ENCODE data around the gene BUD31. TPM values are rescaled to one million over a fixed set of nuclear protein-coding genes. Genes with fewer than 3 reads are reported as not detected.

BUD31 gene
- total RNA-seq, 4 donors from 2014 or later: 55.5 to 89.0 (median 66.0) TPM

DNA sequence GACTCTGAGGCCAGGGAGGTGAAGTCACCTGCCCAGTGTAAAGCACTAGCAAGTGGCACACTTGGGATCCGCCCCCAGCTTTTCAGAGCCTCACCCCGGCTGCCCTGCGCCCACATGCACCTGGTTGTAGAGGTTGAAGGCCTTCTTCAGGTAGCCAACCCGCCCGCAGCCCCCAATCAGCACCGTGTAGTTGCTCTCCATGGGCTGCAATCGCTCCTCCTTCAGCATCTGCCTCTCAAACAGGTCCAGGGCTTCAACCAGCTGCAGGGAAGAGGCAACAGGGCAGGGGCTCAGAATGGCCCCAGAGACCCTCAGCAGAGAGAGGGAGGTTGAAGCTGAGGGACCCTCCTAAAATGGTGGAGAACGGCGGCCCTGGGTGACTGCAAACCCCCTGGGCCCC lies 24.4 kb downstream of the BUD31 start:
- TF ChIP-seq, protein P1, sequence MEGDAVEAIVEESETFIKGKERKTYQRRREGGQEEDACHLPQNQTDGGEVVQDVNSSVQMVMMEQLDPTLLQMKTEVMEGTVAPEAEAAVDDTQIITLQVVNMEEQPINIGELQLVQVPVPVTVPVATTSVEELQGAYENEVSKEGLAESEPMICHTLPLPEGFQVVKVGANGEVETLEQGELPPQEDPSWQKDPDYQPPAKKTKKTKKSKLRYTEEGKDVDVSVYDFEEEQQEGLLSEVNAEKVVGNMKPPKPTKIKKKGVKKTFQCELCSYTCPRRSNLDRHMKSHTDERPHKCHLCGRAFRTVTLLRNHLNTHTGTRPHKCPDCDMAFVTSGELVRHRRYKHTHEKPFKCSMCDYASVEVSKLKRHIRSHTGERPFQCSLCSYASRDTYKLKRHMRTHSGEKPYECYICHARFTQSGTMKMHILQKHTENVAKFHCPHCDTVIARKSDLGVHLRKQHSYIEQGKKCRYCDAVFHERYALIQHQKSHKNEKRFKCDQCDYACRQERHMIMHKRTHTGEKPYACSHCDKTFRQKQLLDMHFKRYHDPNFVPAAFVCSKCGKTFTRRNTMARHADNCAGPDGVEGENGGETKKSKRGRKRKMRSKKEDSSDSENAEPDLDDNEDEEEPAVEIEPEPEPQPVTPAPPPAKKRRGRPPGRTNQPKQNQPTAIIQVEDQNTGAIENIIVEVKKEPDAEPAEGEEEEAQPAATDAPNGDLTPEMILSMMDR (IDR thresholded peaks at IDR 0.05; ENCODE audit: low read depth): no peak

- TF ChIP-seq, protein P1 (IDR thresholded peaks at IDR 0.05; ENCODE audit: low read depth): no peak
Observed at GRCh38 chr7:99437946-99438572, 29.3 kb downstream of the BUD31 start.

DNA sequence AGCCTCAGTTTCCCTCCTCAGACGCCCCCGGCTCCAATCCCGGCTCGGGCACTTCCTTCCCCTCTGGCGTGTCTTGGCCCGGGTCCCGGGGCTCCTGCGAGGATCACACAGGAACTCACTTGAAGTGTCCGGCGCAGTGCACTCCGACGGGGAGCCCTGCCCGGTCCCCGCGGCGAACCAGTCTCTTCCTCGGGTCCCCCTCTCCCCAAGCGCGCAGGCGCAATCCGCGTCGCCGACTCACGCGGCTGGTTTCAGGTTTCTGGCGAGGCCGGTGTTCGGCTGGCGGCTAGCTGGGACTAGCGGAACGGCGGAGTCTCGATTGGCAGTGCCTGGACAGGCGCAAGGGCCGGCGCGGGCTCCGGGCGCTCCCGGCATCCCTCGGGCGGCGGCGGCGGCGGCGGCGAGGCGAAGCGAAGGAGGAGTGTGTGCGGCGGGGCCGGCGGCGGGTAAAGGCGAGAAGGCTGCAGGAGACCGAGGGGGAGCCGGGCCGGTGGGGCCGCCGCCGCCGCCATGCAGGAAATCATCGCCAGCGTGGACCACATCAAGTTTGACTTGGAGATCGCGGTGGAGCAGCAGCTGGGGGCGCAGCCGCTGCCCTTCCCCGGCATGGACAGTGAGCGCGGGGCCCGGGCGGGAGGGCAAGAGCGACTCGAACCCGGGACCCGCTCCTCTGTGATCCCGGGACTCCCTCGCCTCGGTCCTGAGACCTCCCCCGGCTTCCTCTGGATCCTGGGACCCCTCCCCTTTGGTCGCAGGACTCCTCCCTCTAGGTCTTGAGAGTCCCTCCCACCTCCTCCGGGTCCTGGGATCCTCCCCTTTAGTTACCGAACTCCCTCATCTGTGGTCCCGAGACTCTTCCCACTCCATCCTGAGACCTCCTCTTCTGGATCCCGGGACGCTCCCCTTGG lies 30.1 kb downstream of the BUD31 start, which contains the start of the genes CPSF4 and PTCD1:
Gene CPSF4 (plus strand): TSS at position 371 of the 908 bp plus-strand sequence. CDS start 140 bp downstream, at position 511.
Gene PTCD1 (minus strand): TSS at position 226 of the 908 bp plus-strand sequence. CDS start 3,556 bp downstream, outside the sequence.
- TF ChIP-seq, protein P1 (IDR thresholded peaks at IDR 0.05; ENCODE audit: low read depth): no peak

GRCh38 chr7:99440195-99440594 lies 31.4 kb downstream of the BUD31 start:
- TF ChIP-seq, protein P1 (IDR thresholded peaks at IDR 0.05; ENCODE audit: low read depth): no peak

- TF ChIP-seq, protein P1 (IDR thresholded peaks at IDR 0.05; ENCODE audit: low read depth): no peak
Observed at GRCh38 chr7:99446096-99446495, 37.3 kb downstream of the BUD31 start.

GRCh38 chr7:99447943-99448342 lies 39.2 kb downstream of the BUD31 start:
- TF ChIP-seq, protein P1 (IDR thresholded peaks at IDR 0.05; ENCODE audit: low read depth): no peak

DNA sequence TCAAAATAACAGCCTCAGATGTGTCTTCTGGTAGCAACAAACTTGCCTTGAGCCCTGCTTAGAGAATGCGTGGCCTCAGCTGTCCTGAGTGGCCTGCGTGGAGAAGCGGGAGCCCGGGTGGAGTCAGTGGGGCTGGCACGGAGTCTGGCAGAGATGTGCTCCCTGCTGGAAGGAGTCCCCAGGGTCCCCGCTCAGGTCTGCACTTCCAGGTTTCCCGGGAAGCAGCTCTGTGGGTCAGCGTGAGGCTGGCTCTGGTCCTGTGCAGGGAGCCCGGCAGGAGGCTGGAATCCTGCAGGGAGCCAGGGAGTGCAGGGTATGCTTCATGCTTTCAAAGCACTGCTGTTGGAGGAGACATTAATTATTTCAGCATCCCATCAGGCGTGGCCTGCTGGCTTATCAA lies 40.1 kb downstream of the BUD31 start:
- TF ChIP-seq, protein P1 (IDR thresholded peaks at IDR 0.05; ENCODE audit: low read depth): no peak
